Activated CD8-positive, alpha-beta T cell treated with anti-CD3 and anti-CD28 coated beads for 36 hours (primary cell): ENCODE measurements around the gene ASH1L. TPM values are rescaled to one million over a fixed set of nuclear protein-coding genes. Genes with fewer than 3 reads are reported as not detected.
"Not testable (repeated sequence)": the region's sequence is repeated elsewhere in the genome, so short reads cannot be mapped to it uniquely, and the experiment has no call there.

ENCODE experiments used
- ATAC-seq: fragments of 200-7000 bp; cut with Tn5 transposase; one replicate; pipeline ENCODE4 v1.10.0; 2021; ENCODE audit warnings: mild to moderate bottlenecking, moderate library complexity
- CTCF ChIA-PET: fragments of 350-600 bp; sonication (Branson Sonifier 250); formaldehyde crosslinking; loops from one replicate; lab custom pipeline; 2021; ENCODE audit warnings: antibody characterized with exemption; lab: Charles Lee
- POLR2A ChIA-PET: fragments of 350-600 bp; sonication (Branson Sonifier 250); formaldehyde crosslinking; loops from one replicate; lab custom pipeline; 2021; ENCODE audit warnings: antibody characterized with exemption; lab: Charles Lee
- DNase-seq: peaks from one replicate; pipeline ENCODE4 v3.0.0-alpha.2; 2020
- H3K27ac Mint-ChIP-seq: one replicate; pipeline ENCODE4 v1.8.0; 2021; ENCODE audit warnings: mild to moderate bottlenecking, mixed read lengths
- H3K27me3 Mint-ChIP-seq: one replicate; pipeline ENCODE4 v1.8.0; 2021; ENCODE audit warnings: mixed read lengths
- H3K36me3 Mint-ChIP-seq: one replicate; pipeline ENCODE4 v1.8.0; 2021; ENCODE audit warnings: low read depth, mixed read lengths
- H3K4me1 Mint-ChIP-seq: one replicate; pipeline ENCODE4 v1.8.0; 2021; ENCODE audit warnings: low read depth, mixed read lengths
- H3K4me3 Mint-ChIP-seq: one replicate; pipeline ENCODE4 v1.8.0; 2021; ENCODE audit warnings: mild to moderate bottlenecking, moderate library complexity, mixed read lengths
- H3K9me3 Mint-ChIP-seq: one replicate; pipeline ENCODE4 v1.8.0; 2021; ENCODE audit warnings: mixed read lengths
- CTCF ChIP-seq: fragments of 200-600 bp; IDR thresholded peaks from one replicate; pipeline ENCODE4 v1.8.0; 2022; ENCODE audit warnings: antibody characterized with exemption, mild to moderate bottlenecking
- intact Hi-C: fragments of 100-400 bp; cut with micrococcal nuclease; formaldehyde crosslinking; loops from one replicate; pipeline ENCODE4 v1.10.0; 2022
- total RNA-seq, 2 experiments: library from RNA; stranded (reverse); gene quantifications; one replicate each; pipeline ENCODE4 v1.2.3, GENCODE V29; 2021

Gene ASH1L
- total RNA-seq, 2 experiments from 2014 or later: 30.3 to 31.6 TPM

- peaks cover 23% of the 10 kb centered on the region for H3K36me3 Mint-ChIP-seq
- intact Hi-C loops: no loop called here
- DNase-seq (no peak), ATAC-seq (no peak)
- H3K27me3 Mint-ChIP-seq: no peaks in the 10 kb centered on the region
- H3K9me3 Mint-ChIP-seq: no peaks in the 10 kb centered on the region
- CTCF ChIA-PET: interaction anchor here (1.2 to 1.4 kb wide), 2 partner anchors 194 to 319 kb away, joined by 3 to 4 read pairs; no protein-coding TSS in a partner anchor
- POLR2A ChIA-PET: interaction anchor here (1.2 kb wide), 1 partner anchor 10 kb away, joined by 3 read pairs; no protein-coding TSS in a partner anchor
- no peak for TF ChIP-seq CTCF
- H3K4me3 Mint-ChIP-seq: no peak overlapping the region
- H3K4me1 Mint-ChIP-seq: peaks cover 21% of the 10 kb centered on the region
- peak overlapping the region; percentile 52 for H3K27ac Mint-ChIP-seq
These were observed 8.0 kb upstream of the ASH1L start for GRCh38 chr1:155570593-155570990.

GRCh38 chr1:155569988-155570592, 7.5 kb upstream of the ASH1L start:
- no peaks in the 10 kb centered on the region for H3K9me3 Mint-ChIP-seq
- intact Hi-C loops: no loop called here

GRCh38 chr1:155563377-155564022, 897 bp upstream of the ASH1L start:
- CTCF ChIA-PET: not testable (repeated sequence)
- H3K4me1 Mint-ChIP-seq: peaks cover 28% of the 10 kb centered on the region

More at GRCh38 chr1:155569988-155570592, 7.5 kb upstream of the ASH1L start:
- ATAC-seq: no peak
- TF ChIP-seq CTCF: no peak
- DNase-seq: no peak
- H3K4me1 Mint-ChIP-seq: peaks cover 22% of the 10 kb centered on the region
- no peak overlapping the region for H3K4me3 Mint-ChIP-seq
- H3K27ac Mint-ChIP-seq: peak overlapping the region; percentile 52
- peaks cover 27% of the 10 kb centered on the region for H3K36me3 Mint-ChIP-seq
- POLR2A ChIA-PET: interaction anchor here (1.4 kb wide), 1 partner anchor 34 kb away, joined by 4 read pairs; no protein-coding TSS in a partner anchor
- CTCF ChIA-PET: interaction anchor here (1.2 to 1.4 kb wide), 2 partner anchors 194 to 319 kb away, joined by 3 to 4 read pairs; no protein-coding TSS in a partner anchor
- no peaks in the 10 kb centered on the region for H3K27me3 Mint-ChIP-seq

GRCh38 chr1:155561779-155562580, 623 bp downstream of the ASH1L start:
- ATAC-seq (peak; percentile 22), DNase-seq (peak; percentile 65)
- H3K4me1 Mint-ChIP-seq: peaks cover 35% of the 10 kb centered on the region
- CTCF ChIA-PET, H3K9me3 Mint-ChIP-seq, intact Hi-C loops, H3K27me3 Mint-ChIP-seq: not testable (repeated sequence)
- peaks cover 33% of the 10 kb centered on the region for H3K36me3 Mint-ChIP-seq
- POLR2A ChIA-PET: interaction anchor here (1.2 to 2.3 kb wide), 5 partner anchors 9 to 306 kb away, joined by 3 to 10 read pairs (median 3); partner anchors contain the start of gene ENTREP3
- H3K4me3 Mint-ChIP-seq: peak overlapping the region; percentile 99
- peak overlapping the region; percentile 96 for H3K27ac Mint-ChIP-seq

More at GRCh38 chr1:155563377-155564022, 897 bp upstream of the ASH1L start:
- DNase-seq, H3K9me3 Mint-ChIP-seq, H3K27me3 Mint-ChIP-seq, intact Hi-C loops: not testable (repeated sequence)
- ATAC-seq: peak; percentile 14
- Mint-ChIP-seq H3K27ac (peak overlapping the region; percentile 98), H3K4me3 (peak overlapping the region; percentile 99), H3K36me3 (peaks cover 30% of the 10 kb centered on the region)
- POLR2A ChIA-PET: interaction anchor here (0.8 to 2.3 kb wide), 10 partner anchors 11 to 479 kb away, joined by 3 to 10 read pairs (median 3); partner anchors contain the start of gene ENTREP3

- DNase-seq (no peak), ATAC-seq (no peak)
- no peak overlapping the region for H3K4me3 Mint-ChIP-seq
- no peaks in the 10 kb centered on the region for H3K27me3 Mint-ChIP-seq
- H3K4me1 Mint-ChIP-seq: peaks cover 41% of the 10 kb centered on the region
- CTCF ChIA-PET: no interaction called here
- no peak for TF ChIP-seq CTCF
- H3K9me3 Mint-ChIP-seq: no peaks in the 10 kb centered on the region
- intact Hi-C loops: no loop called here
- H3K36me3 Mint-ChIP-seq: peaks cover 28% of the 10 kb centered on the region
- POLR2A ChIA-PET: interaction anchor here (0.7 kb wide), 1 partner anchor 16 kb away, joined by 3 read pairs; no protein-coding TSS in a partner anchor
- no peak overlapping the region for H3K27ac Mint-ChIP-seq
These were observed 6.7 kb downstream of the ASH1L start for GRCh38 chr1:155555915-155556314.
